IPS-18c (cell line): ENCODE results near the gene EYS.

Experiments
- H3K4me3 ChIP-seq: 2 replicates; pipeline ENCODE4 v1.7.0; 2013; ENCODE audit warnings: low read depth, mild to moderate bottlenecking, low read length, moderate library complexity; ENCODE audit not compliant: insufficient read depth
- H3K9me3 ChIP-seq: one replicate; pipeline ENCODE4 v1.6.1; 2013; ENCODE audit warnings: mild to moderate bottlenecking, low read length, moderate library complexity; ENCODE audit not compliant: control insufficient read depth, insufficient read depth

Gene EYS

DNA sequence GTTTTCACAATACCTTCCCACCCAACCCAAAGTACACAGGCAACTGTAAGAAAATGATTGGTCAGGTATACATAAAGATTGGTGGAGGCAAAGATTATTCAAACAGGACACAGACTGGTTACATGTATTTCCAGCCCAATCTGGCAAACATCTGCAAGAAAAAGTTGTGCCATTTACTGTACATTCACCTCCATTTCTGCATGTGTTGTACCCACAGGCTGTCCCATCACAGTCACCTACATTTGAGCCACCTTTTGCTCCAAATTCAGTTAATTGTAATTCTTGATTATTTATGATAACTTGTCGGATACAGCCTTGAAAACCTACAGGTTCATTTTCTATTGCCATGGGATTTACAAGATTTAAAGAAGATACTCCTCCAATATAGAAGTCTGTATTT lies 1985.8 kb downstream of the EYS start:
- Histone ChIP-seq H3K9me3 (no peaks in the 10 kb centered on the region), H3K4me3 (no peak overlapping the region)

DNA sequence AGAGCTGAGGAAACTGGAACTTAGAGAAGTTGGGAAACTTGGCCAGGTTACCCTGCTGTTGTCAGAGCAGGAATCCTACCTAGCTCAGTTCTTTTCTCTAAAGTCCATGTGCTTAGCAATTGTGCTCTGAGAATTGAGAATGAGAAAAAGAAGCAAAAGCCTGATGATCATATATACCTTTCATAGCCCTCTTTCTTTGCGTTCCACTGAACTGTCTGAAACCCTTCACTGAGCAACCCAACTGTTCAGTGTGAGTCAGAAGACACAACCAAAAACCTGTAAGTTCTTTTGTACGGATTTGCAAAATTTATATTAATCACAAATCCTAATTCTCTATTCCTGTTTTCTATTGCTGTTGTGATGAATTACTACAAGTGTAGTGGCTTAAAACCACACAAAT lies 1990.9 kb downstream of the EYS start:
- no peak overlapping the region for H3K4me3 ChIP-seq

DNA sequence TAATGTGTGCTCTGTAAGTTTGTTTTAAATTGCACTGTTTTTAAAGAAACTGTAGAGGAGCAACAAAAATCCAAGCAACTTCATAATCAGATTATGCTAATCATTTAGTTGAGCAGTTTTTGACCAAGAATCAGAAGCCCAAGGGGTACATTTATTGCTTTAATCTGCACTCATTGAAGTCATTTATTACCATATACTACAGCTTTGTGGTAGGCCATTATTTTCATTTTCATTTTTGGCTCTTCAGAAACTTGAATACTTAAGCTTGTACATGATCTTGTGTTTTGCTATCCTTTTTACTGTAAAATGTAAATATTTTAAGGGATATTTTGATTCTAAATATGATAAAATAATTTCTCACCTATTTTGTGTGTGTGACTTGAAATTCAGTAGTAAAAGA lies 1992.9 kb downstream of the EYS start:
- H3K4me3 ChIP-seq, result no peak overlapping the region
- H3K9me3 ChIP-seq, result no peaks in the 10 kb centered on the region

More for the DNA sequence above, 1990.9 kb downstream of the EYS start:
- no peaks in the 10 kb centered on the region for H3K9me3 ChIP-seq

DNA sequence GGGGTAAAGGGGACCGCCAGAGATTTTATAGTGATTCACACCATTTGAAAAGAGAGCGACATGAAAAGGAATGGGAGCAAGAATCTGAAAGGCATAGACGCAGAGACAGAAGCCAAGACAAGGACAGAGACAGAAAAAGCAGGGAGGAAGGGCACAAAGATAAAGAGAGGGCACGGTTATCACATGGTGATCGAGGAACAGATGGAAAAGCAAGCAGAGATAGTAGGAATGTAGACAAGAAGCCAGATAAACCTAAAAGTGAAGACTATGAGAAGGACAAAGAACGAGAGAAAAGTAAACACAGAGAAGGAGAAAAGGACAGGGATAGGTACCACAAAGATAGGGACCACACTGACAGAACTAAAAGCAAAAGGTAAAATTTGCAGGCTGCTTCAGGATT lies 1993.7 kb downstream of the EYS start:
- Histone ChIP-seq H3K9me3 (no peaks in the 10 kb centered on the region), H3K4me3 (no peak overlapping the region)

- no peak overlapping the region for H3K4me3 ChIP-seq
These were observed 1997.9 kb downstream of the EYS start for GRCh38 chr6:63709148-63709547.

GRCh38 chr6:63708631-63709030 lies 1998.4 kb downstream of the EYS start:
- no peak overlapping the region for H3K4me3 ChIP-seq
- no peaks in the 10 kb centered on the region for H3K9me3 ChIP-seq

More at GRCh38 chr6:63709148-63709547, 1997.9 kb downstream of the EYS start:
- H3K9me3 ChIP-seq, result no peaks in the 10 kb centered on the region

DNA sequence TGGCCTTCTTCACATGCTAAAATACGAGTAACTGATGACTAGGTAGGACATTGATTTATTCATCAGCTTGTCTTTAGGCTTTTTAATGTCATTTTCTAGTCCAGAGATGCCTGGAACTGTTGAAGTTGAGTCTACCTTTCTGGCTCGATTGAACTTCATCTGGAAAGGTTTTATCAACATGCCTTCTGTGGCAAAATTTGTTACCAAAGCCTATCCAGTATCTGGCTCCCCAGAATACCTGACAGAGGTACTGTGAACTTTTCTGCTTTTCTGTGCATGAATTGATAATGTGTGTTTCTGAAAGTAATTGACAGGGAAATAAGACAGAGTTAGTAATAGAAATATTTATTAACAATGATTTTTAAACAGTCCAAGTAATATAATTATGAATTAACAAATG lies 2000.4 kb downstream of the EYS start:
- H3K4me3 ChIP-seq, result no peak overlapping the region
- no peaks in the 10 kb centered on the region for H3K9me3 ChIP-seq

DNA sequence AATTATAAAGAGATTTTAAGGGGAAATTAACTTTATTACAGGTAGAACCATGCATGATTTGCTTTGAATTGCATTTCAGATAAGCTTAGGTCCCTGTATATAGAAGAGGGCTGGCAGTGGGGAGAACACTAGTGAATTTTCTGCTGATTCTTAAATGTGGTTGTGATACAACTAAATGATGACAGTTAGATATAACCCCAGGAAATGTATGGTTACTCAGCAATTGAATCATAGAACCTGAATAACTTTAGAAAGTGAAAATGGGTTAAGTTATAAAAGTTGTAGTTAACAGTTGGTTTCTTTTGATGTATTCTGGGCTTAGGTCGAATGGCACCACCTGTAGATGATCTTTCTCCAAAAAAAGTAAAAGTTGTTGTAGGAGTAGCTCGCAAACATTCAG lies 2001.3 kb downstream of the EYS start:
- no peaks in the 10 kb centered on the region for H3K9me3 ChIP-seq
- H3K4me3 ChIP-seq, result no peak overlapping the region

DNA sequence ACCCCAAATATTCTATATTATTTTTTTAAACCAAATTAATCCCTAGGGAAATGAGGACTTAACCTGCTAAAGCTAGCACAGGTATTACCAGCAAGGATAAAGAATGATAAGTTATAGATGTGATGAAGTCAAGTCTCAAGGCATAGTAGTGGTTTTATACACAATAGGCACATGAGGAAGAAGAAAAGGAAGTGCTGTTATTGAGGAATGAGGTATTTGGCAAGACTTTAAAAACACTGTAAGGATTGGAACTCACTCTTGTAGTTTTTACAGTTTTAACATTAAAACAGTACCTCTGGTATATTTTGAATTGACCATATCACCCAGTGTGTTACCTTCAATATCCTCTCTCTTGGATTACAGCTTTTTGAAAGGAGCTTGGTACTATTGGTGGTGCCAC lies 2016.8 kb downstream of the EYS start:
- H3K4me3 ChIP-seq, result no peak overlapping the region
- no peaks in the 10 kb centered on the region for H3K9me3 ChIP-seq

GRCh38 chr6:63689421-63689820 lies 2017.6 kb downstream of the EYS start:
- no peak overlapping the region for H3K4me3 ChIP-seq
- H3K9me3 ChIP-seq, result no peaks in the 10 kb centered on the region

DNA sequence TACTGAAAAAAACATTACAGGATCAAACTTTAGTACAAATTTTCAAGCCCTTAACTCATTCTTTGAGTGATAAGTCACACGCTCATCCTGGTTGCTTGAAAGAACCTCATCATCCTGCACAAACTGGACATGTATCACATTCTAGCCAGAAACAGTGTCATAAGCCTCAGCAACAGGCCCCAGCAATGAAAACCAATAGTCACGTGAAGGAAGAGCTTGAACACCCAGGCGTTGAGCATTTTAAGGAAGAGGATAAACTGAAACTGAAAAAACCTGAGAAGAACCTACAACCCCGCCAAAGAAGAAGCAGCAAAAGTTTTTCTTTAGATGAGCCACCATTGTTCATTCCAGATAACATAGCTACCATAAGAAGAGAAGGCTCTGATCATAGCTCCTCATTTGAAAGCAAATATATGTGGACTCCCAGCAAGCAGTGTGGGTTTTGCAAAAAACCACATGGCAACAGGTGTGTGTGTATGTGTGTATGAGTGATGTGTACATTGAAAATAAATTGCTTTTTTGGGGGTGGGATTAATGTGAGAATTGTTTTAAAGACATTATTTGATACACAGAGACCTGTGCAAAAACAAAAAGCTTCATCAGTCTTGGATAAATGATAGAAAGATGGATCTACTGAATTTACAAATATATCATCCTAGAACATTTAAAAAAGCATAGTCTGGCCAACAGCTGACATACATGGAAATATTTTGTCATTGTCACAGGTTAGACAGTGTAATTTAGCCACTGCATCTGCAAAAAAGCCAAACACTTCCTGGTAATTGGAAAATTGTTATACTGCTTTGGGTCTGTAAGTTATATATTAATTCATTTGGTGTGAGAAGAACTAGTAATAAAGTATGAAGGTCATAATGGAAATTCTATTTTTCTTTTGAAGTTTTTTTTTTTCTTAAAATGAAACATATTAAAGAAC lies 2021.3 kb downstream of the EYS start:
- Histone ChIP-seq H3K9me3 (no peaks in the 10 kb centered on the region), H3K4me3 (no peak overlapping the region)

DNA sequence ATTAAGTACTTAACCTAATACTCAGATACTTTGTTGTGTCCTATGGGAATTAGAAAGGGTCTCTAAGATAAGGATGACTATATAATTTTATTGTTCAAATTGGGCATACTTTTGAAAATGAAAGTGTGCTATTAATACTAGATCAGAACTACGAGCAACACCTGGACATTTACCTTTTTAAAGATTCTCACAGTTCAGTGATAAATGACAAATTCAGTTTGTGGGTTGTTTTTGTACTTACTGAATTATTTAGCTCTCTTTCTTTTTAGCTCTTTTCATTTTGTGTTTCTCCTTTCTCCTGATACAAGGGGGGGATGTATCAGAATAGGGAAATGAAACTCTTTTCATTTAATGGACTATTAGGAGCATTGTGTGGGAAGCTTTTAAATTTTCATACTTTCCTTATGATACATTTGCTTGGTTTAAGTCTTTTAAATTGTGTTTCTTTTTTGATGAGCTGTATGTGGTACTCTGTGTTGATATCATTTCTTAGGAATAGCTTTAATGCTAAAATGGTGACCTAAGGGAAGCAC lies 2023.9 kb downstream of the EYS start:
- H3K9me3 ChIP-seq, result no peaks in the 10 kb centered on the region
- no peak overlapping the region for H3K4me3 ChIP-seq

- H3K4me3 ChIP-seq, result no peak overlapping the region
These were observed 2029.7 kb downstream of the EYS start for GRCh38 chr6:63677282-63677681.

DNA sequence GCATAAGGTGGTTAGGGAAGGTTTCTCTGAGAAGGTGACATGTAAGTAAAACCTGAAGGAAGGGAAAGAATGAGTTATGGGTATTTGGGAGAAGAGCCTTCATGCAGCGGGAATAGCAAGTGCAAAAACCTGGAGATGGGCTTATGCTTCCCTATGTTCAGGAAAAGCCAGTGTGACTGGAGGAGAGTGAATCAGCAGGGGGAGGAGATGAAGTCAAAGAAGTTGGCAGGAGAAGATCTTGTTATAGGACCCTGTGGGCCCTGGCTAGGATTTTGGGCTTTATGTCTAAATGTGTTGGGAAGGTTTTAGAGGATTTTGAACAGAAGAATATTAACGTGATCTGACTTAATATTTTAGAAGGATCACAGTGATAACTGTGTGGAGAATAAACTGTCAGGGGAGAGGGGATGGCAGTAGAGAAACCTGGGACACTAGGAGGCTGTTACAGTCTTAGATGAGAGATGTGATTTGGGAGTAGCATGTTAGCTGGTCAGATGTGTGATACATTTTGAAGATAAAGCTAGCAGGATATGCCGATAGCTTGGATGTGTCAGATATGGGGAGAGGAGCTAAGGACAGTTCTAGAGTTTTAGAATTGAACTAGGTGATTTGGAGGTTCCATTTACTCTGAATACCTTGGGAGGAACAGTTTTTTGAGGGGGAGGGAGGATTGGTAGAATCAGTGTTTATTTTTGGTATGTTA lies 2030.5 kb downstream of the EYS start:
- H3K4me3 ChIP-seq, result no peak overlapping the region
- no peaks in the 10 kb centered on the region for H3K9me3 ChIP-seq

More at GRCh38 chr6:63677282-63677681, 2029.7 kb downstream of the EYS start:
- no peaks in the 10 kb centered on the region for H3K9me3 ChIP-seq

- H3K4me3 ChIP-seq, result no peak overlapping the region
- H3K9me3 ChIP-seq, result peaks cover 2% of the 10 kb centered on the region
These were observed 2031.9 kb downstream of the EYS start for GRCh38 chr6:63675138-63675537.

DNA sequence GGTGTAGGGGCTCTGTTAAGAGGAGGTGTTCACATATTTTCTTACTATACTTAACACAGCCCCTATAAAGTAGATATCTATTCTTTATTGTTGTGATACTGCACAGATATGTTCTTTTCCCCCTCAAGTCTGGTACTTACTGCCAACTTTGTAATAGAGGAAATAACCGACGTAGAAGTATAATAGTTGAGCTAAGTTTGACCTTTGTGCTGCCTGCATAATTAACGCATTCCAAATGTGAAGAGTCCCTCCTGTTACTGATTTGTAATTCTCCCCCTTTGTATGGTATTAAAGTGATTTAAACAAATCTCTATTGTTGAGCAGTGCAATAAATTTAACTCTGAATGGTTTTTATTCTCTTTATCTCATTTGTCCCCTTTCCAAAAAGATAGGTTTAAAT lies 2032.4 kb downstream of the EYS start:
- Histone ChIP-seq H3K9me3 (peaks cover 2% of the 10 kb centered on the region), H3K4me3 (no peak overlapping the region)

DNA sequence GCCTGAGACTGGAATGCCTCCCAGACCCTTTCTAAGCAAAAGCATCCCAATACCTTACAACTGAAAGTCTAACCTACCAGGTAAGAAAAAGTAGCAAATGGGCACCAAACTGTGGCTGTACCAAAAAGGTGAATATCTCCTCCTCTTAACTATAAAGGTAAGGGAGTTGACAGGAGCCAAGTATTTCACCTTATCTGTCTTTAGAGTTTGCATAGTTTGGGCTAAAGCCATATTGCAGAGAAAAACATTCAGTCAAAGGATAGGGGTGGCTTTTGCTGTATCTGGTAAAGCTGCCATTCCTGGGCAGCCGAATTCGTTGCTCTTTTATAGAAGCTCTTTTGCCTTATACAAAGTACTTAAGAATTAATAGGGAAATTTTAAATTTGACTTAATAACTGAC lies 2033.3 kb downstream of the EYS start:
- H3K9me3 ChIP-seq, result peaks cover 2% of the 10 kb centered on the region
- H3K4me3 ChIP-seq, result no peak overlapping the region

DNA sequence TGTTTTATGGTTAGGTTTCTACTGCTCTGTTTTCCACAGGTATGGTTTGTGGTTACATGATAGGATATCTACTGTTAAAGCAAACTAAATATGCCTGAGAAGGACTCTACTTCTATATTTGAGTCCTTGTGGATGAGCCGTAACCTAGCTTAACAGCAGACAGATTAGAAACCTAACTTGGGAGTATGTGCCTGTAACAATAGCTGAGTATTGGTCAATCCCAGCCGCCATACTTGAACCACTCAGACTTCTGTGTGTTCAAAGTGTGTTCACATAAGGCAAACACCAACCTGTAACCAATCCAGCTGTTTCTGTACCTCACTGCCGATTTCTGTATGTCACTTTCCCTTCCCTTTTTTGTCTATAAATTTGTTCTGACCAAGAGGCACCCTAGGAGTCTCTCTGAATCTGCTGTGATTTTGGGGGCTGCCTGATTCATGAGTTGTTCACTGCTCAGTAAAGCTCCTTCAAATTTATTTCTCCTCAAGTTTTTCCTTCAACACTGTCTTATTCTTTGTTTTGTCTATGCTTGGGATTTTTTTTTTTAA lies 2034.4 kb downstream of the EYS start:
- peaks cover 2% of the 10 kb centered on the region for H3K9me3 ChIP-seq
- H3K4me3 ChIP-seq, result no peak overlapping the region
